ENCODE results near the gene CELF2. TPM values are rescaled to one million over a fixed set of nuclear protein-coding genes. Genes with fewer than 3 reads are reported as not detected.

CELF2 gene
- polyA plus RNA-seq, 1 donor from 2014 or later, result 55.5 TPM

GRCh38 chr10:11307004-11307403 is 289.3 kb downstream of the CELF2 start:
- H3K4me2 ChIP-seq (ENCODE audit: low read length), result no peak overlapping the region
- no peaks in the 10 kb centered on the region for H3F3A ChIP-seq (ENCODE audit: insufficient read depth, low read length, poor library complexity, severe bottlenecking)
- no peaks in the 10 kb centered on the region for H3K27me3 ChIP-seq (ENCODE audit: insufficient read depth, low read depth, low read length)
- H3K27ac ChIP-seq (ENCODE audit: low read length), result no peak overlapping the region
- no peak overlapping the region for H3K9ac ChIP-seq (ENCODE audit: low read length)
- no peaks in the 10 kb centered on the region for H4K20me1 ChIP-seq (ENCODE audit: insufficient read depth)
- no peak overlapping the region for H3K4me3 ChIP-seq (ENCODE audit: low read length)
- H3K79me2 ChIP-seq (replicated peaks; ENCODE audit: insufficient read depth, low read length), result no peaks in the 10 kb centered on the region
- H2AFZ ChIP-seq (ENCODE audit: low read depth, low read length), result no peak overlapping the region
- H3K9me2 ChIP-seq (ENCODE audit: insufficient read depth, low read length), result no peaks in the 10 kb centered on the region
- TF ChIP-seq EZH2 (IDR thresholded peaks at IDR 0.05; ENCODE audit: borderline replicate concordance, insufficient read depth, low read length, poor library complexity, severe bottlenecking), result no peak
- no peak for TF ChIP-seq POLR2AphosphoS5 (IDR thresholded peaks at IDR 0.05)
- no peak for TF ChIP-seq RAD21 (conservative IDR thresholded peaks at IDR 0.05)
- no peak for TF ChIP-seq SMC3 (conservative IDR thresholded peaks at IDR 0.05; ENCODE audit: poor library complexity)
- no peak for TF ChIP-seq MXI1 (conservative IDR thresholded peaks at IDR 0.05; ENCODE audit: poor library complexity, severe bottlenecking)
- TF ChIP-seq EP300 (conservative IDR thresholded peaks at IDR 0.05; ENCODE audit: poor library complexity, severe bottlenecking), result no peak
- no peak for TF ChIP-seq CTCF (IDR thresholded peaks at IDR 0.05; ENCODE audit: poor library complexity, severe bottlenecking)
- TF ChIP-seq TAF1 (IDR thresholded peaks at IDR 0.05; ENCODE audit: low read depth), result no peak
- TF ChIP-seq REST (IDR thresholded peaks at IDR 0.05; ENCODE audit: borderline replicate concordance), result no peak
- peaks cover 29% of the 10 kb centered on the region for H3K36me3 ChIP-seq (ENCODE audit: insufficient read depth, low read length)
- peaks cover 2% of the 10 kb centered on the region for H3K9me3 ChIP-seq (ENCODE audit: low read length)

- Histone ChIP-seq H2AFZ (ENCODE audit: low read depth, low read length) (no peak overlapping the region), H3K9me3 (ENCODE audit: low read length) (peaks cover 2% of the 10 kb centered on the region), H3K9me2 (ENCODE audit: insufficient read depth, low read length) (no peaks in the 10 kb centered on the region), H3K4me3 (ENCODE audit: low read length) (no peak overlapping the region), H4K20me1 (ENCODE audit: insufficient read depth) (no peaks in the 10 kb centered on the region), H3K36me3 (ENCODE audit: insufficient read depth, low read length) (peaks cover 29% of the 10 kb centered on the region), H3K4me2 (ENCODE audit: low read length) (no peak overlapping the region), H3F3A (ENCODE audit: insufficient read depth, low read length, poor library complexity, severe bottlenecking) (no peaks in the 10 kb centered on the region), H3K9ac (ENCODE audit: low read length) (no peak overlapping the region), H3K79me2 (replicated peaks; ENCODE audit: insufficient read depth, low read length) (no peaks in the 10 kb centered on the region), H3K27me3 (ENCODE audit: insufficient read depth, low read depth, low read length) (no peaks in the 10 kb centered on the region), H3K27ac (ENCODE audit: low read length) (no peak overlapping the region)
- no peak for TF ChIP-seq SMC3 (conservative IDR thresholded peaks at IDR 0.05; ENCODE audit: poor library complexity)
- no peak for TF ChIP-seq POLR2AphosphoS5 (IDR thresholded peaks at IDR 0.05)
- no peak for TF ChIP-seq EP300 (conservative IDR thresholded peaks at IDR 0.05; ENCODE audit: poor library complexity, severe bottlenecking)
- TF ChIP-seq EZH2 (IDR thresholded peaks at IDR 0.05; ENCODE audit: borderline replicate concordance, insufficient read depth, low read length, poor library complexity, severe bottlenecking), result no peak
- no peak for TF ChIP-seq RAD21 (conservative IDR thresholded peaks at IDR 0.05)
- TF ChIP-seq MXI1 (conservative IDR thresholded peaks at IDR 0.05; ENCODE audit: poor library complexity, severe bottlenecking), result no peak
- TF ChIP-seq CTCF (IDR thresholded peaks at IDR 0.05; ENCODE audit: poor library complexity, severe bottlenecking), result no peak
- no peak for TF ChIP-seq TAF1 (IDR thresholded peaks at IDR 0.05; ENCODE audit: low read depth)
- no peak for TF ChIP-seq REST (IDR thresholded peaks at IDR 0.05; ENCODE audit: borderline replicate concordance)
These were observed 290.3 kb downstream of the CELF2 start for GRCh38 chr10:11307937-11308336.
